Esophagus squamous epithelium (tissue), 5 donors: Measurements from ENCODE around the gene SESTD1. TPM values are rescaled to one million over a fixed set of nuclear protein-coding genes. Genes with fewer than 3 reads are reported as not detected.

Source experiments
- DNase-seq: peaks from one replicate; lab custom pipeline; 2025; lab: John Stamatoyannopoulos, UW
- H3K27ac ChIP-seq, 4 donors: fragments of 200-600 bp; sonication (generic); one replicate each; pipeline ENCODE4 v1.5.1; 2016 to 2019; ENCODE audit warnings: mild to moderate bottlenecking in 1 of 4
- H3K27me3 ChIP-seq, 4 donors: fragments of 200-600 bp; sonication (generic); 1 replicate in 3 of 4; 2 replicates in 1 of 4; pipeline versions ENCODE4 v1.5.1 to v1.6.0; 2017 to 2021; ENCODE audit warnings: antibody characterized with exemption in 1 of 4
- H3K36me3 ChIP-seq, 3 donors: fragments of 200-600 bp; sonication (generic); one replicate each; pipeline ENCODE4 v1.5.1; 2016 to 2019
- H3K4me1 ChIP-seq, 3 donors: fragments of 200-600 bp; sonication (generic); one replicate each; pipeline ENCODE4 v1.5.1; 2017 to 2019
- H3K4me3 ChIP-seq, 4 donors: fragments of 200-600 bp; sonication (generic); 1 replicate in 3 of 4; 2 replicates in 1 of 4; pipeline ENCODE4 v1.5.1; 2016 to 2019; ENCODE audit warnings: mild to moderate bottlenecking in 2 of 4, moderate library complexity in 1 of 4
- H3K9me3 ChIP-seq, 3 donors: fragments of 200-600 bp; sonication (generic); one replicate each; pipeline ENCODE4 v1.5.1; 2016 to 2019
- CTCF ChIP-seq, 6 experiments: fragments of 450-650 bp in 4 of 6; fragments of 200-600 bp in 2 of 6; sonication (generic) in 2 of 6; IDR thresholded peaks; one replicate each; pipeline ENCODE4 v1.5.1; 2016 to 2019; ENCODE audit warnings: antibody characterized with exemption in 6 of 6, mild to moderate bottlenecking in 4 of 6, moderate library complexity in 4 of 6
- POLR2A ChIP-seq, 4 donors: fragments of 450-650 bp; IDR thresholded peaks; one replicate each; pipeline ENCODE4 v1.6.1; 2017; ENCODE audit warnings: antibody characterized with exemption in 4 of 4, mild to moderate bottlenecking in 4 of 4, moderate library complexity in 3 of 4
- WGBS, 2 donors: methylation state at CpG; one replicate each; pipeline ENCODE4 v1.1.5; 2018; 5-methylcytosine and 5-hydroxymethylcytosine counted together
- intact Hi-C: fragments of 100-400 bp; cut with DNase I; formaldehyde crosslinking; loops from one replicate; pipeline ENCODE4 v1.15.0; 2022
- total RNA-seq, 4 donors: library from RNA; depleted of rRNA; stranded (reverse); fragments of >200 nt; gene quantifications; one replicate each; pipeline ENCODE4 v1.1.0, GENCODE V29; 2016
- donor health status: DM: yes; HTN: yes; CAD: no.

The SESTD1 gene
- total RNA-seq, 4 donors from 2014 or later = 5.0 to 22.9 (median 14.0) TPM

- no peak for DNase-seq
- Histone ChIP-seq H3K4me3 (no peak overlapping the region), H3K27me3 (no peaks in the 10 kb centered on the region), H3K27ac (no peak overlapping the region), H3K9me3 (peaks cover 0 to 7% (median 0%) of the 10 kb centered on the region in 3 donors), H3K4me1 (peaks cover 0 to 5% (median 0%) of the 10 kb centered on the region in 3 donors), H3K36me3 (peaks cover 0 to 12% (median 4%) of the 10 kb centered on the region in 3 donors)
- intact Hi-C loops = no loop called here
- no peak for TF ChIP-seq CTCF (IDR thresholded peaks at IDR 0.05)
- no peak for TF ChIP-seq POLR2A (IDR thresholded peaks at IDR 0.05)
- 93 to 100% methylated on average over 2 of the region's 2 CpGs for WGBS, 2 donors
Observed at GRCh38 chr2:179195141-179195540, 69.5 kb downstream of the SESTD1 start.

DNA sequence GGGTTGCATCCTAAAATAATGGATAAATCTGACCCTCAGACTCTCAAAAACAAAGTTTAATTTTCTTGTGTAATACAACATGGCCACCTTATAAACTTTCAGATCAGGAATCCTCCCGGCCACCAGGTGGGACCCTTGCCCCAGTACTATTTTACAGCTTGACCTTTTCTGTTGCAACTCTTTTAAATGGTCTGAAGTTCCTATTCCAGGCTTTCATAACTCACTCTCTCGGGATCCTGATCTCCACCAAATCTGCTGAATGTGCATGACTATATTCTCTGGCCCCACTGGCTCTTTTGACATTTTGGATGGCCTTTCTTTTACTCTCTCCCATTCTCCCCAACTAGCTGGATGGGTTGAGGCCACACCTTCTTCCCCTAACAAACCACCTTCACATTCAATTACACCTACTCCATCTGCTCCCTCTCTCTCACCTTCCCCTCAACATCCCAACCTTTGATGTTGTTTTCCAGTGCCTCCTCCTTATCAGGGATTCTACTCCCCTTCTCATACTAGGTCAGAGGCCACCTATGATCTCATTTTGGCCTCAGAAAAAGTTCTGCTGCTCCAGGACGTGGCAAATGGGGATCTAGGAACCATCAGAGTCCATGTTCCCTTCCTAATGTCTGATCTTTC lies 70.8 kb downstream of the SESTD1 start:
- DNase-seq = no peak
- Histone ChIP-seq H3K27me3 (no peaks in the 10 kb centered on the region), H3K4me1 (peaks cover 0 to 5% (median 0%) of the 10 kb centered on the region in 3 donors), H3K4me3 (no peak overlapping the region), H3K27ac (no peak overlapping the region), H3K36me3 (peaks cover 0 to 16% (median 4%) of the 10 kb centered on the region in 3 donors), H3K9me3 (peaks cover 0 to 7% (median 0%) of the 10 kb centered on the region in 3 donors)
- WGBS, 2 donors = 82 to 88% methylated on average over 3 of the region's 3 CpGs
- TF ChIP-seq CTCF (IDR thresholded peaks at IDR 0.05) (no peak), POLR2A (IDR thresholded peaks at IDR 0.05) (no peak)
- intact Hi-C loops = no loop called here

DNA sequence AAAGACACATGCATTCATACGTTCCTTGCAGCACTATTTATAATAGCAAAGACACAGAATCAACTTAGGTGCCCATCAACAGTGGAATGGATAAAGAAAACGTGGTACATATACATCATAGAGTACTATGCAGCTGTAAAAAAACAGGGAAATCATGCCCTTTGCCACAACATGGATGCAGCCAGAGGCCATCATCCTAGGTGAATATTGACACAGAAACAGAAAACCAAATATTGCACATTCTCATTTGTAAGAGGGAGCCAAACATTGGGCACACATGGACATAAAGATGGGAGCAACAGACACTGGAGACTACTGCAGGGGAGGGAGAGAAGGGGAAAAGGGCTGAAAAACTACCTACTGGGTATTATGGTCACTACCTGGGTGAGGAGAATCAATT lies 73.5 kb downstream of the SESTD1 start:
- no peak overlapping the region for H3K27ac ChIP-seq
- peaks cover 0 to 16% (median 4%) of the 10 kb centered on the region in 3 donors for H3K36me3 ChIP-seq
- WGBS, 2 donors = 73 to 93% methylated on average over 2 of the region's 2 CpGs
- DNase-seq = no peak
- no peaks in the 10 kb centered on the region for H3K27me3 ChIP-seq
- H3K4me3 ChIP-seq = no peak overlapping the region
- TF ChIP-seq POLR2A (IDR thresholded peaks at IDR 0.05) = no peak
- TF ChIP-seq CTCF (IDR thresholded peaks at IDR 0.05) = no peak
- intact Hi-C loops = no loop called here
- H3K4me1 ChIP-seq = peaks cover 0 to 5% (median 0%) of the 10 kb centered on the region in 3 donors
- peaks cover 0 to 7% (median 0%) of the 10 kb centered on the region in 3 donors for H3K9me3 ChIP-seq

- intact Hi-C loops = no loop called here
- 56 to 72% methylated on average over 1 of the region's 1 CpG for WGBS, 2 donors
Observed at GRCh38 chr2:179186126-179186525, 78.5 kb downstream of the SESTD1 start.

More at GRCh38 chr2:179186126-179186525, 78.5 kb downstream of the SESTD1 start:
- Histone ChIP-seq H3K27ac (no peak overlapping the region), H3K27me3 (no peaks in the 10 kb centered on the region), H3K36me3 (peaks cover 0 to 14% (median 4%) of the 10 kb centered on the region in 3 donors), H3K4me1 (no peaks in the 10 kb centered on the region), H3K9me3 (no peaks in the 10 kb centered on the region), H3K4me3 (no peak overlapping the region)
- no peak for TF ChIP-seq POLR2A (IDR thresholded peaks at IDR 0.05)
- TF ChIP-seq CTCF (IDR thresholded peaks at IDR 0.05) = no peak
- no peak for DNase-seq
